Measurements from ENCODE around the gene FAM50A.

Gene FAM50A

GRCh38 chrX:154413142-154413541, 30.8 kb upstream of the FAM50A start:
- no peak for DNase-seq (ENCODE audit: low spot score)

GRCh38 chrX:154417157-154417556, 26.8 kb upstream of the FAM50A start:
- DNase-seq (ENCODE audit: low spot score), result no peak

- no peak for DNase-seq (ENCODE audit: low spot score)
These were observed 24.8 kb upstream of the FAM50A start for GRCh38 chrX:154419189-154419588.

GRCh38 chrX:154419688-154420401, 24.1 kb upstream of the FAM50A start:
- no peak for DNase-seq (ENCODE audit: low spot score)

- no peak for DNase-seq (ENCODE audit: low spot score)
These were observed 23.6 kb upstream of the FAM50A start for GRCh38 chrX:154420402-154420756.

GRCh38 chrX:154426916-154427770, 16.8 kb upstream of the FAM50A start:
- peak; percentile 27 for DNase-seq (ENCODE audit: low spot score)

GRCh38 chrX:154428176-154429171, 15.5 kb upstream of the FAM50A start, which contains the start of gene ATP6AP1:
ATP6AP1 (plus strand) TSS chrX:154428677; CDS start chrX:154428693, 16 bp downstream.
- peak; percentile 92 for DNase-seq (ENCODE audit: low spot score)

GRCh38 chrX:154429711-154430110, 14.2 kb upstream of the FAM50A start:
- DNase-seq (ENCODE audit: low spot score), result no peak

- DNase-seq (ENCODE audit: low spot score), result no peak
These were observed 13.5 kb upstream of the FAM50A start for GRCh38 chrX:154430479-154430878.

GRCh38 chrX:154430916-154431315, 13.0 kb upstream of the FAM50A start:
- no peak for DNase-seq (ENCODE audit: low spot score)

GRCh38 chrX:154431341-154431740, 12.6 kb upstream of the FAM50A start:
- DNase-seq (ENCODE audit: low spot score), result no peak

- DNase-seq (ENCODE audit: low spot score), result no peak
These were observed 11.7 kb upstream of the FAM50A start for GRCh38 chrX:154432210-154432609.

GRCh38 chrX:154433605-154434004, 10.3 kb upstream of the FAM50A start:
- DNase-seq (ENCODE audit: low spot score), result no peak

- DNase-seq (ENCODE audit: low spot score), result no peak
These were observed 9.4 kb upstream of the FAM50A start for GRCh38 chrX:154434394-154435168.

- no peak for DNase-seq (ENCODE audit: low spot score)
These were observed 8.7 kb upstream of the FAM50A start for GRCh38 chrX:154435171-154435733.

- DNase-seq (ENCODE audit: low spot score), result no peak
These were observed 7.5 kb upstream of the FAM50A start for GRCh38 chrX:154436374-154436982.

- DNase-seq (ENCODE audit: low spot score), result peak; percentile 62
These were observed 6.8 kb upstream of the FAM50A start, which contains the start of gene GDI1 for GRCh38 chrX:154436983-154437752. GDI1 (plus strand) TSS chrX:154437154; CDS start chrX:154437255, 101 bp downstream.

GRCh38 chrX:154437971-154438893, 5.7 kb upstream of the FAM50A start:
- DNase-seq (ENCODE audit: low spot score), result no peak
